ENCODE results near the gene SMAD5. TPM values are rescaled to one million over a fixed set of nuclear protein-coding genes. Genes with fewer than 3 reads are reported as not detected.

SMAD5 gene
- total and polyA plus RNA-seq, 7 donors, result 9.2 to 49.6 (median 35.8) TPM

DNA sequence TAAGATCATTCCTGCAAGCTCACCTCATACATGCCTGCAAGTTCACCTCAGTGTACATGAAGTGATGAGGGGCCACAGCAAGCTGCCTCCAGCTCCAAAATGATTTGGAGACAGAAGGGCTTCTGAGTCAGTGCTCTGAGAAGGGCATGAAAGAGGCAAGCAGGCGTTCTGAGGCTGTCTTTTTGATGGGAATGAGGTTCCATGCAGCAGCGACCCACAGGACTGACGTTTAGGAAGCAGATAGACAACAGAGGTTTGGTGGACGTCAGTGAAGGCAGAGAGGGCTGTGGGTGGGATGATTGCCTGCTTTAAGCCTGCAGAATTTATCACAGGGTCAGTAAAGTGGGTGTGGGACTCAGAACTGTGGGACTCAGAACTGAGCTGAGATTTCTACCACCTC lies 69.2 kb downstream of the SMAD5 start:
- ATAC-seq (no peak), DNase-seq (no peak)
- no peak overlapping the region for H3K27ac ChIP-seq
- H3K36me3 ChIP-seq (ENCODE audit: insufficient read depth in 1 of 2, low read depth in 1 of 2), result no peaks in the 10 kb centered on the region
- H3K4me3 ChIP-seq, result no peak overlapping the region
- intact Hi-C loops (cut with DNase I), result no loop called here
- H3K27me3 ChIP-seq (ENCODE audit: insufficient read depth in 3 of 3, low read length in 2 of 3), result peaks cover 0 to 4% (median 0%) of the 10 kb centered on the region in 3 donors
- no peaks in the 10 kb centered on the region for H3K4me1 ChIP-seq
- TF ChIP-seq, protein P1, sequence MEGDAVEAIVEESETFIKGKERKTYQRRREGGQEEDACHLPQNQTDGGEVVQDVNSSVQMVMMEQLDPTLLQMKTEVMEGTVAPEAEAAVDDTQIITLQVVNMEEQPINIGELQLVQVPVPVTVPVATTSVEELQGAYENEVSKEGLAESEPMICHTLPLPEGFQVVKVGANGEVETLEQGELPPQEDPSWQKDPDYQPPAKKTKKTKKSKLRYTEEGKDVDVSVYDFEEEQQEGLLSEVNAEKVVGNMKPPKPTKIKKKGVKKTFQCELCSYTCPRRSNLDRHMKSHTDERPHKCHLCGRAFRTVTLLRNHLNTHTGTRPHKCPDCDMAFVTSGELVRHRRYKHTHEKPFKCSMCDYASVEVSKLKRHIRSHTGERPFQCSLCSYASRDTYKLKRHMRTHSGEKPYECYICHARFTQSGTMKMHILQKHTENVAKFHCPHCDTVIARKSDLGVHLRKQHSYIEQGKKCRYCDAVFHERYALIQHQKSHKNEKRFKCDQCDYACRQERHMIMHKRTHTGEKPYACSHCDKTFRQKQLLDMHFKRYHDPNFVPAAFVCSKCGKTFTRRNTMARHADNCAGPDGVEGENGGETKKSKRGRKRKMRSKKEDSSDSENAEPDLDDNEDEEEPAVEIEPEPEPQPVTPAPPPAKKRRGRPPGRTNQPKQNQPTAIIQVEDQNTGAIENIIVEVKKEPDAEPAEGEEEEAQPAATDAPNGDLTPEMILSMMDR (IDR thresholded peaks at IDR 0.05), result no peak
- WGBS, 3 donors, result 77 to 79% (median 77%) methylated on average over 4 of the region's 4 CpGs
- H3K9me3 ChIP-seq, result peaks cover 3% of the 10 kb centered on the region

DNA sequence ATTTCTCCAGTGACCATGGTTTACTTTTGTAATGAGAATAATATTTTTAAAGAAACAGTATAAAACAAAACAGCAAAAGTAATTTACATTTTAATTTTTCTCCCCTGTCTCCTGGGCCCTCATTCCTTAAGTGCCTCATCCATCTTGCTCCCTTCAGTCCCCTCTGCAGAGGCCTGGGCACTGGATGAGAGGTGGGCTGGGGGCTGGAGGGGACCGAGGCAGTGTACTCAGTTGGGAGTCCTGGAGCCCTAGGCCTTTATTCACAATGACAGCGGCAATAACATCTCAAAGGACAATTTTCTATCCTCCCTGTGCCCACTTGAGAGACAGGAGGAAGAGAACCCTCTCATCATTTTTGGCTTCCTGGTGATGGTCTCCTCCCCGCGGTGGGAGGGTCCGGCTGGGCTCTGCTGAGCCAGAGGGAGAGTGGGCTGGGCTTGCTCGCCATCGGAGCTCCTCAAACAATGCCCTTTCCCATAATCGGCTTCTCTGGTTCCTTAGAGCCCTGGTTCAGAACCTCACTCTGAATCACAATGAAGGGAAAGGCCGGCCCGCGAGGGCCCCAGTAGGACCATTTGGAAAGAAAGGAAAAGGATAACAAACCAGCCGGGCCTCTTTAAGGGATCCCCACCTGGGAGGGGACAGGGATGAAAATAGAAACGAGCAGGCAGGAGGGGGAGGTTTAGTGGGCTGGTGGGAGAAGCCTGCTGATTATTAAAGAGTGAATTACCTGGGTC lies 70.0 kb downstream of the SMAD5 start:
- H3K4me3 ChIP-seq, result no peak overlapping the region
- H3K27me3 ChIP-seq (ENCODE audit: insufficient read depth in 3 of 3, low read length in 2 of 3), result peaks cover 0 to 4% (median 0%) of the 10 kb centered on the region in 3 donors
- 32 to 38% (median 36%) methylated on average over 13 of the region's 13 CpGs for WGBS, 3 donors
- ATAC-seq (no peak), DNase-seq (no peak)
- no peaks in the 10 kb centered on the region for H3K4me1 ChIP-seq
- intact Hi-C loops (cut with DNase I), result no loop called here
- H3K9me3 ChIP-seq, result peaks cover 3% of the 10 kb centered on the region
- TF ChIP-seq, protein P1 (IDR thresholded peaks at IDR 0.05), result no peak
- no peak overlapping the region for H3K27ac ChIP-seq
- no peaks in the 10 kb centered on the region for H3K36me3 ChIP-seq (ENCODE audit: insufficient read depth in 1 of 2, low read depth in 1 of 2)

DNA sequence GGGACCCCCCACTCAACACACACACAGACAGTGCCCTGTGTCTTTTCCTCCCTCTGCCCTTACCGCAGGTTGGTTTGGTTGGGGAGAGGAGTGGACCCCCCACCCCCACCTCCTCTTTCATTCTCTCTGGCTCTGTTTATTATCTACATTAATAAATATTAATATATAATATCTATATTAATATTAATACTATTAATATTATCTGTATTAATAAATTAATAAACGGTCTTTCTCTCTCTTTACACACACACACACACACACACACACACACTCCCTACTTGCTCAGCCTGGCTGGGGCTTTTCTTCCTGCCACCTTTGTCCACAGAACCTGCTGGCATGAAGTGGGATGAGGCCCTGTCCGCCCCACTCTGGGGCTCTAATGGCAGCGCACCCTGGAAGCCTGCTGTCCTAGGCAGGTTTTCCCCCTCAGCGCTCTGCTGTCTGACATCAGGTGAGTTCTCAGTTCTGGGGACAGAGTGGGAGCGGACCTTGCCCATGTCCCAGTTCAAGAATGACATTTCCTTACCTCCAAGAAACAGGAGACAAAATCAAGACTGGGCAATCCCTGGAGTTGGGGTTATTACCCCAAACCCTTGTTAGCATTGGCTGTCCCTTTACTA lies 70.8 kb downstream of the SMAD5 start:
- Histone ChIP-seq H3K4me3 (no peak overlapping the region), H3K9me3 (peaks cover 3% of the 10 kb centered on the region), H3K4me1 (no peaks in the 10 kb centered on the region), H3K27me3 (ENCODE audit: insufficient read depth in 3 of 3, low read length in 2 of 3) (peaks cover 0 to 4% (median 0%) of the 10 kb centered on the region in 3 donors), H3K27ac (no peak overlapping the region), H3K36me3 (ENCODE audit: insufficient read depth in 1 of 2, low read depth in 1 of 2) (no peaks in the 10 kb centered on the region)
- intact Hi-C loops (cut with DNase I), result no loop called here
- no peak for ATAC-seq
- WGBS, 3 donors, result 88 to 94% (median 89%) methylated on average over 6 of the region's 6 CpGs
- TF ChIP-seq, protein P1 (IDR thresholded peaks at IDR 0.05), result no peak
- no peak for DNase-seq

DNA sequence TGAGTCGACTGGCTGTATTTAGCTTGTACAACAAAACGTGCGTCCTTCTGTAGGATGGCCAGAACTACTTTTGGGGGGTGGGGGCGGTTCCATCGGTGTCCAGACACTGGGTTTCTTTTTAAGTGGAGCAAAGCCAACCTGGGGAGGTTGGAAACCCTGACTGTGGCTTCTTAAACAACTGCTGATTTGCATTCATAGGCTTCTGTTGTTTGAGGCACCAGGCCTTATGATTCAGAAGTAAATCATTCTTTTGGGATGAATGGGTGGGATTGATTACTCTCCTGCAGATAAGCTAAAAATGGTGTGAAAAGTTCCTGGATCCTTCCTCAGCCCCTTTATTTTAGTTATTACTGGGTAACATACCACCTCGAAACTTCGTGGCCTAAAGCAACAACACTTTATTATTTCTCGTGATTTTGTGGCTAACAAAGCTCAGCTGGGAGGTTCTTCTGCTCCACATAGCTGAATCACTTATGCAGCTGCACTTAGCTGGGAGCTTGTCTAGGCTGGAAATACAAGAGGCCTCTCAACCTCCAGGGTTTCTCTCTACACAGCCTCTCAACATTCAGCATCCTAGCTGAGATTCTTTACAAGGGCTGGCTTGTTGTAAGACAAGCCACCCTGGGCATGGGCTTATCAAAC lies 72.5 kb downstream of the SMAD5 start:
- H3K4me3 ChIP-seq, result no peak overlapping the region
- H3K4me1 ChIP-seq, result no peaks in the 10 kb centered on the region
- H3K36me3 ChIP-seq (ENCODE audit: insufficient read depth in 1 of 2, low read depth in 1 of 2), result no peaks in the 10 kb centered on the region
- intact Hi-C loops (cut with DNase I), result no loop called here
- no peak overlapping the region for H3K27ac ChIP-seq
- H3K9me3 ChIP-seq, result peaks cover 3% of the 10 kb centered on the region
- no peak for DNase-seq
- TF ChIP-seq, protein P1 (IDR thresholded peaks at IDR 0.05), result no peak
- no peak for ATAC-seq
- peaks cover 0 to 4% (median 0%) of the 10 kb centered on the region in 3 donors for H3K27me3 ChIP-seq (ENCODE audit: insufficient read depth in 3 of 3, low read length in 2 of 3)
- WGBS, 3 donors, result 94 to 95% (median 95%) methylated on average over 8 of the region's 8 CpGs

Data from psoas muscle (tissue), 8 donors.